Measurements from ENCODE around the gene RIBC2.

- no peak for TF ChIP-seq EZH2phosphoT487 (IDR thresholded peaks at IDR 0.05; ENCODE audit: borderline replicate concordance, low read depth, low read length)
- TF ChIP-seq CTCF (conservative IDR thresholded peaks at IDR 0.05; ENCODE audit: low read length) = no peak
Measured at GRCh38 chr22:45423524-45423923, 10.0 kb downstream of the RIBC2 start.
